ENCODE measurements around the gene CHD2.
"Not testable (repeated sequence)": the region's sequence is repeated elsewhere in the genome, so short reads cannot be mapped to it uniquely, and the experiment has no call there.

DNA sequence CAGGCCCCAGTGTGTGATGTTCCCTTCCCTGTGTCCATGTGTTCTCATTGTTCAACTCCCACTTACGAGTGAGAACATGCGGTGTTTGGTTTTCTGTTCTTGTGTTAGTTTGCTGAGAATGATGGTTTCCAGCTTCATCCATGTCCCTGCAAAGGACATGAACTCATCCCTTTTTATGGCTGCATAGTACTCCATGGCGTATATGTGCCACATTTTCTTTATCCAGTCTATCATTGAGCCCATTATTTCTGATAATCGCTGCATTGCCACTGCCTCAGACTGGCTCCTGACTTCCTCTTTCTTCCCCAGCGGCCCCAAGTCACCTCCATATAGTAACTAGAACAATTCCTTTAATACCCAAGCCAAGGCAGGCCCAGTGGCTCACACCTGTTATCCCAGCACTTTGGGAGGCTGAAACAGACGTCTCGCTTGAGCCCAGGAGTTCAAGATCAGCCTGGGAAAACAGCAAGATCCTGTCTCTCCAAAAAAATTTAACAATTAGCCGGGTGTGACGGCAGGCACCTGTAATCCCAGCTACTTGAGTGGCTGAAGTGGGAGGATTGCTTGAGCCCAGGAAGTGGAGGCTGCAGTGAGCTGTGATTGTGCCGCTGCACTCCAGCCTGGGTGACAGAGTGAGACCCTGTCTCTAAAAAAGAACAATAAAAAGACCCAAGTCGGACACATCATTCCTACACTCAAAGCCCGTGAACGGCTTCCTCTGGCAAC lies 139.6 kb downstream of the CHD2 start:
- TF ChIP-seq, protein P1, sequence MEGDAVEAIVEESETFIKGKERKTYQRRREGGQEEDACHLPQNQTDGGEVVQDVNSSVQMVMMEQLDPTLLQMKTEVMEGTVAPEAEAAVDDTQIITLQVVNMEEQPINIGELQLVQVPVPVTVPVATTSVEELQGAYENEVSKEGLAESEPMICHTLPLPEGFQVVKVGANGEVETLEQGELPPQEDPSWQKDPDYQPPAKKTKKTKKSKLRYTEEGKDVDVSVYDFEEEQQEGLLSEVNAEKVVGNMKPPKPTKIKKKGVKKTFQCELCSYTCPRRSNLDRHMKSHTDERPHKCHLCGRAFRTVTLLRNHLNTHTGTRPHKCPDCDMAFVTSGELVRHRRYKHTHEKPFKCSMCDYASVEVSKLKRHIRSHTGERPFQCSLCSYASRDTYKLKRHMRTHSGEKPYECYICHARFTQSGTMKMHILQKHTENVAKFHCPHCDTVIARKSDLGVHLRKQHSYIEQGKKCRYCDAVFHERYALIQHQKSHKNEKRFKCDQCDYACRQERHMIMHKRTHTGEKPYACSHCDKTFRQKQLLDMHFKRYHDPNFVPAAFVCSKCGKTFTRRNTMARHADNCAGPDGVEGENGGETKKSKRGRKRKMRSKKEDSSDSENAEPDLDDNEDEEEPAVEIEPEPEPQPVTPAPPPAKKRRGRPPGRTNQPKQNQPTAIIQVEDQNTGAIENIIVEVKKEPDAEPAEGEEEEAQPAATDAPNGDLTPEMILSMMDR (IDR thresholded peaks at IDR 0.05; ENCODE audit: low read length) = not testable (repeated sequence)
- not testable (repeated sequence) for TF ChIP-seq EZH2 (IDR thresholded peaks at IDR 0.05; ENCODE audit: borderline replicate concordance, low read length)

All from OCI-LY1 (cell line).